GM20431 (cell line): ENCODE measurements around the gene SIPA1L2.

Experiments used
- in situ Hi-C: fragments of 300-500 bp; cut with MseI, MboI; formaldehyde crosslinking; loops from one replicate; pipeline ENCODE4 v1.15.0; 2020; ENCODE audit warnings: low sequenced_read_pairs; ENCODE audit not compliant: unreplicated experiment

SIPA1L2 gene

GRCh38 chr1:232630047-232630893, at the start of gene SIPA1L2:
SIPA1L2 (minus strand) TSS chr1:232630133; CDS start chr1:232515339, 114,794 bp downstream.
- in situ Hi-C loops: loop anchor here (25.0 kb wide), 1 partner anchor 607 kb away; no protein-coding TSS in a partner anchor

- in situ Hi-C loops: no loop called here
These were observed 48.4 kb upstream of the SIPA1L2 start for GRCh38 chr1:232678185-232678886.

- in situ Hi-C loops: no loop called here
These were observed 46.4 kb upstream of the SIPA1L2 start for GRCh38 chr1:232676307-232676706.

- in situ Hi-C loops: no loop called here
These were observed 46.0 kb upstream of the SIPA1L2 start for GRCh38 chr1:232675898-232676297.

- in situ Hi-C loops: no loop called here
These were observed 45.3 kb upstream of the SIPA1L2 start for GRCh38 chr1:232675260-232675659.

- in situ Hi-C loops: no loop called here
These were observed 43.3 kb upstream of the SIPA1L2 start for GRCh38 chr1:232673256-232673655.

GRCh38 chr1:232669981-232670747, 40.2 kb upstream of the SIPA1L2 start:
- in situ Hi-C loops: no loop called here

GRCh38 chr1:232667778-232668165, 37.8 kb upstream of the SIPA1L2 start:
- in situ Hi-C loops: no loop called here

- in situ Hi-C loops: no loop called here
These were observed 37.3 kb upstream of the SIPA1L2 start for GRCh38 chr1:232667094-232667777.

- in situ Hi-C loops: no loop called here
These were observed 35.2 kb upstream of the SIPA1L2 start for GRCh38 chr1:232664844-232665777.

- in situ Hi-C loops: no loop called here
These were observed 33.0 kb upstream of the SIPA1L2 start for GRCh38 chr1:232662910-232663309.

GRCh38 chr1:232658386-232658785, 28.5 kb upstream of the SIPA1L2 start:
- in situ Hi-C loops: no loop called here

GRCh38 chr1:232657426-232658005, 27.6 kb upstream of the SIPA1L2 start:
- in situ Hi-C loops: no loop called here

GRCh38 chr1:232655746-232656085, 25.8 kb upstream of the SIPA1L2 start:
- in situ Hi-C loops: no loop called here

GRCh38 chr1:232655028-232655745, 25.3 kb upstream of the SIPA1L2 start:
- in situ Hi-C loops: no loop called here

- in situ Hi-C loops: no loop called here
These were observed 23.9 kb upstream of the SIPA1L2 start for GRCh38 chr1:232653789-232654188.

GRCh38 chr1:232650845-232651244, 20.9 kb upstream of the SIPA1L2 start:
- in situ Hi-C loops: no loop called here

GRCh38 chr1:232650418-232650817, 20.5 kb upstream of the SIPA1L2 start:
- in situ Hi-C loops: no loop called here
